Measurements from ENCODE around the gene CINP.

DNA sequence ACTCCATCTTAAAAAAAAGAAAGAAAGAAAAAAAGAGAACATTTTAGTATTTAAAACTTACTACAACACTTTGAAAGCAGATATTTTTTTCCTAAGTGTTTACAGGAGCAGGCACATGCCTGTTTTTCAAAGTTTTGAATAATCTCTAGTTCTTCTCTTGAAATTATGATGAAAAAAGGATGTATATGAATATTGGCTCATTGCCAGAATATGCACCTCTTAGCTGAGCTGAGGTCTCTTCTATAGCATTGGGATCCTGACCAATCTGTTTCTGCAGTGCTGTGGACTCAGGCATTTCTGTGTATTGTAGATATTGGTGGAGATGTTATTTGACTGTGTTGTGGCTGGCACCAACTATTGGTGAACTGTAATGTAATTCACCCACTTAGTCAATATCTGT lies 15.0 kb upstream of the CINP start:
- TF ChIP-seq, protein P1, sequence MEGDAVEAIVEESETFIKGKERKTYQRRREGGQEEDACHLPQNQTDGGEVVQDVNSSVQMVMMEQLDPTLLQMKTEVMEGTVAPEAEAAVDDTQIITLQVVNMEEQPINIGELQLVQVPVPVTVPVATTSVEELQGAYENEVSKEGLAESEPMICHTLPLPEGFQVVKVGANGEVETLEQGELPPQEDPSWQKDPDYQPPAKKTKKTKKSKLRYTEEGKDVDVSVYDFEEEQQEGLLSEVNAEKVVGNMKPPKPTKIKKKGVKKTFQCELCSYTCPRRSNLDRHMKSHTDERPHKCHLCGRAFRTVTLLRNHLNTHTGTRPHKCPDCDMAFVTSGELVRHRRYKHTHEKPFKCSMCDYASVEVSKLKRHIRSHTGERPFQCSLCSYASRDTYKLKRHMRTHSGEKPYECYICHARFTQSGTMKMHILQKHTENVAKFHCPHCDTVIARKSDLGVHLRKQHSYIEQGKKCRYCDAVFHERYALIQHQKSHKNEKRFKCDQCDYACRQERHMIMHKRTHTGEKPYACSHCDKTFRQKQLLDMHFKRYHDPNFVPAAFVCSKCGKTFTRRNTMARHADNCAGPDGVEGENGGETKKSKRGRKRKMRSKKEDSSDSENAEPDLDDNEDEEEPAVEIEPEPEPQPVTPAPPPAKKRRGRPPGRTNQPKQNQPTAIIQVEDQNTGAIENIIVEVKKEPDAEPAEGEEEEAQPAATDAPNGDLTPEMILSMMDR (IDR thresholded peaks at IDR 0.05 in 2 of 3, conservative IDR thresholded peaks at IDR 0.05 in 1 of 3; ENCODE audit: insufficient read depth in 2 of 3, low read depth in 1 of 3, low read length in 3 of 3) = no peak
- no peak for TF ChIP-seq NFE2L1 (tag; IDR thresholded peaks at IDR 0.05; ENCODE audit: borderline replicate concordance, low read depth)
- TF ChIP-seq ETV6 (IDR thresholded peaks at IDR 0.05; ENCODE audit: borderline replicate concordance in 1 of 2, low read depth in 2 of 2, low read length in 1 of 2) = no peak
- TF ChIP-seq ETV6 (CRISPR knock-in tag; IDR thresholded peaks at IDR 0.05; ENCODE audit: borderline replicate concordance) = no peak
- no peak for TF ChIP-seq HOMEZ (CRISPR knock-in tag; IDR thresholded peaks at IDR 0.05)
- TF ChIP-seq, protein P2, sequence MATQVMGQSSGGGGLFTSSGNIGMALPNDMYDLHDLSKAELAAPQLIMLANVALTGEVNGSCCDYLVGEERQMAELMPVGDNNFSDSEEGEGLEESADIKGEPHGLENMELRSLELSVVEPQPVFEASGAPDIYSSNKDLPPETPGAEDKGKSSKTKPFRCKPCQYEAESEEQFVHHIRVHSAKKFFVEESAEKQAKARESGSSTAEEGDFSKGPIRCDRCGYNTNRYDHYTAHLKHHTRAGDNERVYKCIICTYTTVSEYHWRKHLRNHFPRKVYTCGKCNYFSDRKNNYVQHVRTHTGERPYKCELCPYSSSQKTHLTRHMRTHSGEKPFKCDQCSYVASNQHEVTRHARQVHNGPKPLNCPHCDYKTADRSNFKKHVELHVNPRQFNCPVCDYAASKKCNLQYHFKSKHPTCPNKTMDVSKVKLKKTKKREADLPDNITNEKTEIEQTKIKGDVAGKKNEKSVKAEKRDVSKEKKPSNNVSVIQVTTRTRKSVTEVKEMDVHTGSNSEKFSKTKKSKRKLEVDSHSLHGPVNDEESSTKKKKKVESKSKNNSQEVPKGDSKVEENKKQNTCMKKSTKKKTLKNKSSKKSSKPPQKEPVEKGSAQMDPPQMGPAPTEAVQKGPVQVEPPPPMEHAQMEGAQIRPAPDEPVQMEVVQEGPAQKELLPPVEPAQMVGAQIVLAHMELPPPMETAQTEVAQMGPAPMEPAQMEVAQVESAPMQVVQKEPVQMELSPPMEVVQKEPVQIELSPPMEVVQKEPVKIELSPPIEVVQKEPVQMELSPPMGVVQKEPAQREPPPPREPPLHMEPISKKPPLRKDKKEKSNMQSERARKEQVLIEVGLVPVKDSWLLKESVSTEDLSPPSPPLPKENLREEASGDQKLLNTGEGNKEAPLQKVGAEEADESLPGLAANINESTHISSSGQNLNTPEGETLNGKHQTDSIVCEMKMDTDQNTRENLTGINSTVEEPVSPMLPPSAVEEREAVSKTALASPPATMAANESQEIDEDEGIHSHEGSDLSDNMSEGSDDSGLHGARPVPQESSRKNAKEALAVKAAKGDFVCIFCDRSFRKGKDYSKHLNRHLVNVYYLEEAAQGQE (IDR thresholded peaks at IDR 0.05; ENCODE audit: borderline replicate concordance) = no peak
- TF ChIP-seq, protein P2 (CRISPR knock-in tag; IDR thresholded peaks at IDR 0.05; ENCODE audit: low read depth) = no peak
- TF ChIP-seq RNF2 (IDR thresholded peaks at IDR 0.05) = no peak
- no peak for TF ChIP-seq YY1 (IDR thresholded peaks at IDR 0.05; ENCODE audit: borderline replicate concordance in 1 of 3, control insufficient read depth in 1 of 3, extremely low read depth in 1 of 3, insufficient read depth in 3 of 3, insufficient read length in 1 of 3, insufficient replicate concordance in 2 of 3, low read depth in 1 of 3, low read length in 2 of 3)
- TF ChIP-seq MXI1 (IDR thresholded peaks at IDR 0.05; ENCODE audit: low read depth, low read length) = no peak
- TF ChIP-seq ZNF639 (CRISPR knock-in tag; conservative IDR thresholded peaks at IDR 0.05 in 1 of 2, IDR thresholded peaks at IDR 0.05 in 1 of 2) = no peak
- TF ChIP-seq, protein P3, sequence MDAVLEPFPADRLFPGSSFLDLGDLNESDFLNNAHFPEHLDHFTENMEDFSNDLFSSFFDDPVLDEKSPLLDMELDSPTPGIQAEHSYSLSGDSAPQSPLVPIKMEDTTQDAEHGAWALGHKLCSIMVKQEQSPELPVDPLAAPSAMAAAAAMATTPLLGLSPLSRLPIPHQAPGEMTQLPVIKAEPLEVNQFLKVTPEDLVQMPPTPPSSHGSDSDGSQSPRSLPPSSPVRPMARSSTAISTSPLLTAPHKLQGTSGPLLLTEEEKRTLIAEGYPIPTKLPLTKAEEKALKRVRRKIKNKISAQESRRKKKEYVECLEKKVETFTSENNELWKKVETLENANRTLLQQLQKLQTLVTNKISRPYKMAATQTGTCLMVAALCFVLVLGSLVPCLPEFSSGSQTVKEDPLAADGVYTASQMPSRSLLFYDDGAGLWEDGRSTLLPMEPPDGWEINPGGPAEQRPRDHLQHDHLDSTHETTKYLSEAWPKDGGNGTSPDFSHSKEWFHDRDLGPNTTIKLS (IDR thresholded peaks at IDR 0.05; ENCODE audit: borderline replicate concordance, low read depth) = no peak
- no peak for TF ChIP-seq CREM (IDR thresholded peaks at IDR 0.05; ENCODE audit: low read depth)
